Transverse colon (tissue), 4 donors: Measurements from ENCODE around the gene PAK2.

Experiments
- CTCF ChIP-seq, 5 experiments: fragments of 200-600 bp in 3 of 5; fragments of 450-650 bp in 2 of 5; sonication (generic) in 3 of 5; IDR thresholded peaks; 1 replicate in 2 of 5; 2 replicates in 3 of 5; pipeline ENCODE4 v1.5.1; 2016 to 2017; ENCODE audit warnings: antibody characterized with exemption in 5 of 5, inconsistent platforms in 3 of 5, mild to moderate bottlenecking in 2 of 5, moderate library complexity in 1 of 5
- POLR2AphosphoS5 ChIP-seq, 3 donors: sonication (generic); formaldehyde crosslinking; IDR thresholded peaks; one replicate each; pipeline ENCODE4 v1.6.1; 2016; ENCODE audit warnings: antibody characterized with exemption in 3 of 3

- no peak for TF ChIP-seq POLR2AphosphoS5 (IDR thresholded peaks at IDR 0.05)
- TF ChIP-seq CTCF (IDR thresholded peaks at IDR 0.05) = no peak
These were observed 53.1 kb downstream of the PAK2 start for GRCh38 chr3:196792771-196793170.
